NCI-H1092 treated with DMSO at 0.1 percent for 48 hours (cell line): ENCODE data around the gene ME3.

Source experiments
- DNase-seq: peaks from one replicate; lab custom pipeline; 2025; lab: John Stamatoyannopoulos, UW

Gene ME3

DNA sequence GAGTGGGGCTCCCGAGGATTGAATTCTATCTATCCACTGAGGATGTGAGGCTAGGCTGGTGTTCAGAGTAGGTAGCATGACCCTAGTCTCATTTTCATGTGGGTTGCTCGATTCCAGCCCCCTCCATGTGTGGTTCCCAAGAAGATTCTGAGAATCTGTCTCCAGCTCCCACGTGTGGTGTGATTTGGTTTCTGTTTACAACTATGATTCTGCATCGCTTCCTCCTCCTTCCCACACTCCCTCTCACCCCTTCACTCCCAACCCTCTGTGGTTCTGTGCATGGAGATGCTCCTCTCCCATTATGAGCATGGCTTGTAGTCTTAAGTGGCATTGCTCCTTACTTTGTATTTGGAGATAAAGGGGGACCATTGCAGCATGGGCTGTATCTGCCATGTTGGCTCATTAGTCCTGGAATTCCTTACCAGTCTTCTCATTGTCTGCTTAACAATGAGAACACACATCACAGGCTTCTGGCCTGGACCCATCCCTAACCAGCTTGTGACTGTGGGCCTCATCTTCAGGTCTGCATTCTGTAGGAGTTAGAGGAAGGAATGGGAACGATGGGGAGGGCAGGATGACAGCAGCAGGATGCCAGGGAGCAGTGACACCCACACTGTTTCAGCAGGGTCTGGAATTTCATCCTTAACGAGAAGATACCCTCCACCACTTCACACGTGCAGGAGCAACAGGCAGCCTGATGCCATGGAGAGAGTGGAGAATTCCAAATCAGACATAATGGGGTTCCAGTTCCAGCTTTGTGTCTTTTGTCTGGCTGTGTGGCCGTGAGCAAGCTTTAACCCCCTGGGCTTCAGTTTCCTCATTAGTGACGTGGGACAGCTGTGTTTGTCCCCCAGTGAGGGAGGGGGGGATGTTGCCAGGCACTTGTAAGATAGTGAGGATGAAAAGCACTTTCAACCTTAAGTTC is 211.7 kb downstream of the ME3 start:
- DNase-seq: no peak

DNA sequence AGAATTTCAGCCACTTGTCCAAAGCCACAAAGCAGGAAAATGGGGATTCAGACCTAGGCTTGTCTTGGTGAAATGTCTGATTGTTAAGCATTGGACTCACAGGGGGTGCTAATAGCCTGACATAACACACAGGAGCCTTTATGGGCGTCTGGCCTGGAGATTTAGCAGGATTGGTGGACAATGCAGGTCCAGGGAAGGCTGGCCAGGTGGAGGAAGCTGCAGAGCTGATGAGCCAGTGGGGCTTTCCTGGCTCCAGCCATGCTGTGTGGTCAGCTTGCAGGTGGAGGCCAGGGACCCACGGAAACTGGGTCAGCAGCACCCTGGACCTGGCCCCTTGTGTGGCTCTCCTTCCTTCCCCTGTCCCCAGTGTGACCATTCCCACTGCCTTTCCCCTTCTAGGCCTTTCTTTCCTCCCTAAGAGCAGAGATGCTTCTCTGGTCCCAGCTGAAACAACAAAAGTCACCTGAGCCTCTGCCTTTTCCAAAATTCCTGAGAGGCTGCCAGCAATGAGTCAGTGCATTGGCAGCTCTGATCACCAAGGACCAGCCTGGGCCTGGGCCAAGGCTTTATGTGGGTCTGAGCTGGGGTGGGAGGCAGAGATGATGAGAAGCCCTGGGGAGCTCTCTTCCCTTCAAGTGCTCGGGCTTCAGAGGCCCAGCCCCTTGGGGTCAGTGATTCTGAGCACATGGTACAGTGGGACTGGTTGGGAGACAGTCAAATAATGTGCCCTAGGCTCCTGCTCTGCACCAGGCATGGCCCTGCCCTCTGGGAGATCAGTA is 212.5 kb downstream of the ME3 start:
- peak; percentile 46 for DNase-seq

DNA sequence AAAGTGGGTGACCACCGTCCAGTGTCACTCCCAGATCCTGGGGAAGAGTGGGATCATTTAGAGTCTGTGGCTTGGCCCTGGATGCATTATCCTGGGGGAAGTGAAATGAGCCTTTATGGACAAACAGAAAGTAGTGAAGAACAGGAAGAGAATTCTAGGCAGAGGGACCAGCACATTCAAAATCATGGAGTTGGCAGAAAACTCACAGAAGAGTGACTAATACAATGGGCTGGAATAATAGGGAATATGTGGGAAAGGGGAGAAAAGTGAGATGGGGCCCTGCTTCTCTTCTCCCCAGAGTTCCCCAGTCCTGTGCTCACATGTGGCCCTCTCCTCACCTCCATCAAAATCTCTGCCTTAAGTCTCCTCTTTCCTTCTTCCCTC is 213.4 kb downstream of the ME3 start:
- no peak for DNase-seq

DNA sequence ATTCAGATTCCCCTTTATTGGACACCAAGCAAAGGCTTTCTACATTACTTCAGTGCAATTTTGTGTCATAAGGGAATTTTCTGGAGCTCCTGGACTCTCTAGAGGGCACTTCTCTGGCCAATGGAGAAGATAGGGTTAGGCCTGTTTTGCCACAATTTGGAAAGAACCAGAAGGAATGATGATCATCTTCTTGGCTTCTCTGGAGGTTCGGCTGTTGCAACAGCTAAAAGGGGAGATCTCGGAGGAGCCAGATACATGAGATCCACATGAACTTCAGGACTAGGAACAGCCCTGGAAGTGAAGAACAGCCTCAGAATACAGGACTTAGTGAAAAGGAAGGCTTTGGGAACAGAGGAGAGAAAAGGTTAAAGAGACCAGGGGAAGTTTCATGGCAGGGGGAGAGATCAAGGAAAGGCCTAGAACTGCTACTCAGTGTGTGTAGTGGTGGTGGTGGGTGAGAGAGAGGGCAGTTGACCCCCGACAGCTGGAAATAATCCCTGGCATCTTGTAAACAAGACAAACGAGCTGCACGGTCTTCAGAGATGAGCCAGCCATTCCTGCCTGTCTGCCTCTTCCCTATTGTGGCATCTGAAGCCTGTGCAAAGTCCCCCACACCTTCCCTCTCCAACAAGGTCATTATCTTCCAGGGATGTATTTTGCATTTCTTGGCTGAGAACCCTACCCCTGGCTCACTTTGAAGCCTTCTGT is 214.0 kb downstream of the ME3 start:
- DNase-seq: no peak

DNA sequence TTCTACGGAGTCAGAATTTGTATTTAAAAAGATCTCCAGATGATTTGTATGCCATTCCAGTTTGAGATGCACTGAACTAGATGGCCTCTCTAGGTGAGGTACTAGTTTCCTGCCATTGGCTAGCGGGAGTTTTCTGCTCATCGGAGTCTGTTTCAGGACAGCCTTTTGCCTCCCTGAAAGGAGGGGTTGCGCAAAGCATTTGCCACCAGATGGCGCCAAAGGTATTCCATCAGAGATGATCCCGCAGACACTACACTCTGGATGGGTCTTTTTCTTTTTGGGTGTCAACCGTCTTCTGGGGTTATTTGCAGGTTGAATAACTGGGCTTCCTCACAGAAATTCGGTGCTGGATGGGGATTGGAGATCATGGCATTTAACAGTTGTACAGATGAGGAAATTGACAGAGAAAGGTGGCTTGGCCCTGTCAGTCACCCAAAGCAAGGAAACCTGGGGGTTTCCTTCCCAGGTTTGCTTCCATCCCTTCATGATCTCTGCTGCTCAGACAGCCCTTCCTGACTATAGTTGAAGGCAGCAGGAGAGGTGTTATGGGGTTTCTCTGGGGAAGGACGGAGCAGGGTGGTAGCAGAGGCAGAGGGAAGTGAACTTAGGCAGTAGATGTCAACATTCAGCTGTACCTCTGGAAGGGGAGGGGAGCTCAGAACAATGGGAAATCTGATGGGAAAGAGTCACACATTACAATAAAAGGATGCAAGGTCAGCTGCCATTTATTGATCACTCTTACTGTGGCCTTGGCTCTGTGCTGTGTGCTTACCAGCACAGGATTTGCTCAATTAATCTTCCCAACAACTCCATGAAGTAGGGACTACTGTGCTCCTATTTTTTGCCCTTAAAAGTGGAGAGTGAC is 216.1 kb downstream of the ME3 start:
- peak; percentile 76 for DNase-seq

GRCh38 chr11:86453290-86454030 is 219.0 kb downstream of the ME3 start:
- no peak for DNase-seq

- DNase-seq: no peak
Measured at GRCh38 chr11:86449993-86450629, 222.3 kb downstream of the ME3 start.

GRCh38 chr11:86447763-86448480 is 224.5 kb downstream of the ME3 start:
- DNase-seq: no peak

DNA sequence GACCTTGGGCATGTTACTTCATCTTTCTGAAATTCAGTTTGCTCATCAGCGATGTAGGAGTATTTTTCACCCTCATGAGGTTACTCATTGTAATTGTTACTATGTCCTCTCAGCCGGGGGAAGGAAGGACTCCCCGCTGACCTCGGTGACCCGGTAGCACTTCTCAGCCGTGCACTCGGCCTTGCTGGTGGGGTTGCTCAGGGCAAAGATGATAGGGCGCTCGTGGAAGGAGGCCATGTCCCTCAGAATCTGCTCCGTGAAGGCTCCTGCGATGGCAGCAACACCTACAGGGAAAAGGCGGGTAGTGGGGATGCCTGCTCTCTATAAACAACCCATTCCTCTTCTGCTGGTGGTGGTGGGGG is 225.5 kb downstream of the ME3 start:
- no peak for DNase-seq

DNA sequence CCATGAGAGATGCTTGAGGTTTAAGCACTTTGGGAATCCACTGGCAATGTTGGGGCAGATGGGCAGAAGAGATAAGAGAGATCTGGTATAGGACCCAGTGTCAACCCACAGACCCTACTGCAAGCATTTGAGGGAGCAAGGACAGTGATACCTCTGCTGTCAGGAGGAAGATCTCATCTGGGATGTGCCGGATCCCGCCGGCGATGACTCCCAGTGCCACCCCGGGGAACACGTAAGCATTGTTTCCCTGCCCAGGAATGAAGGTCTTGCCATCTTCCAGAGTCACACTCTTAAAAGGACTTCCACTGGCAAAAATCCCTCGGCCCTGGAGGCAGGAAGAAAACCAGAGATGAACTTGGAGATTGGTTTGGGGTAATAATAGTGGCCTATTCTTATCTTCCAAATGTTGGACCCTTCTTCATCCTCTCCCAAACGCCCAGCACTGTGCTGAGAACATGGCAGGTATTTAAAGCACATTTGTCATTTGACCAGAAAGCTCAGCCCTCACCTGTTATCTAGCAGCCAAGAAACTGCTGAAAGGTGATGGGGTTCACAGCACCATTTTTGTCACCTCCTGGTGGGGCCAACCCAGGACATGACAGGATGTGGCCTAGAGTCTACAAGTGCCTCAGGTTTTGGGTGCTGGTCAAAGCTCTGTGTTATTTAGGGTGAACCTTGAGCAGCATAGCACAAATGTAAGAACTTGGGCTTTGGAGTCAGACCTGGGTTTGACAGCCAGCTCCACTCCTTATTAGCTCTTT is 226.1 kb downstream of the ME3 start:
- DNase-seq: no peak

GRCh38 chr11:86444981-86445380 is 227.4 kb downstream of the ME3 start:
- no peak for DNase-seq

DNA sequence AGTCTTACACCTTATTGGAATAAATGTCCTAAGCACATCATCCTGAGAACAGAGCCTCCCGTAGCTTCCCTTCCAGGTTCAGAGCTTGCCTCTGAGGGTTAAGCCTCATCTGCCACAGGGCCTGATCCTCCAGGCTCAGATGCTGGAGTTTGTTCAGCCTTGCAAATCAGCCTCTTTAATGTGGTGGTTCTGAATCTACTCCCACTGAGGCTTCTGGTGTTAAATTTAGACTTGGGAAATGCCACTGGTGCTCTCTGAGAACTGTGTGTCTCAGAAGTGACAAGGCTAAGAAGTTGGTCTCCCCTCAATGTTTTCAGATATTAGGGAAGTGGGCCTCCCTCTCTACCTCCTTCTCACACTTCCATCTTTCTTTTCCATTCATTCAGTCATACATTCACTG is 229.0 kb downstream of the ME3 start:
- DNase-seq: no peak

DNA sequence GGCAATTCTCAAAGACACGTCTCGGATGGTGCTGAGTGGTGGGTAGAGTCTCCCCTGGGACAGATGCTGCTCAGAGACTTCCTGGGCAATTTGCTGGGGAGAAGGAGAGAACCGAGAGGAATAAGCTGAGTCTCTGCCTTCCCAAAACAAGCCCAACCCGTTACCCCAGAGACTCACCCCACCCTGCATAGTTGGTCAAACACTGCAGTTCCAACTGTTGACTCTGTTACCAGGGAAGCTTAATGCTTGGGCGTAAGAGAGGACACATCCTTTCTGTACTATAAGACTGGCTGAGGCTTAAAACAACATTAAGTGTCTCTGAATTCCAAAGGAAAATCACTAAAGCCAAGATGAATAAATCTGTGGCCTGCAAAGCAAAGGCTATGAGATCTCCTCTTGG is 229.6 kb downstream of the ME3 start:
- no peak for DNase-seq

DNA sequence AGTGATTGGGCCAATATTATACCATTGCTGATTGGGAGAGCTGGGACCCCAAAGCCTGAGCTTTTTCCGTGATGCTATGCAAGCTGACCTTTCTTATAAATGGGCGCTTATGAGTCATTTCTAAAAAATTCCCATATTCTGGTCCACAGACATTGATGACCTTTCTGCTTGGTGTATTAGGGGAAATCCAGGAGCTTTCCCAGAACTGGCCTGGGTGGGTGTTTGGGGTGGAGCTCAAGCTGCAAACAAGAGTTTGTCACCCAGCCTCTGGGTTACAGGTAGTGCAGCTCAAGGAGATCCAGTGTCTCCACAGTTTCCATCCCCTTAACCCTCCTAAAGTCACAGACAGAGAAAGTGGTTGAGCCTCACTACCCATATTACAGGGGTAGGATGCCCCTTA is 230.0 kb downstream of the ME3 start:
- DNase-seq: no peak

GRCh38 chr11:86440843-86441242 is 231.6 kb downstream of the ME3 start:
- DNase-seq: no peak

DNA sequence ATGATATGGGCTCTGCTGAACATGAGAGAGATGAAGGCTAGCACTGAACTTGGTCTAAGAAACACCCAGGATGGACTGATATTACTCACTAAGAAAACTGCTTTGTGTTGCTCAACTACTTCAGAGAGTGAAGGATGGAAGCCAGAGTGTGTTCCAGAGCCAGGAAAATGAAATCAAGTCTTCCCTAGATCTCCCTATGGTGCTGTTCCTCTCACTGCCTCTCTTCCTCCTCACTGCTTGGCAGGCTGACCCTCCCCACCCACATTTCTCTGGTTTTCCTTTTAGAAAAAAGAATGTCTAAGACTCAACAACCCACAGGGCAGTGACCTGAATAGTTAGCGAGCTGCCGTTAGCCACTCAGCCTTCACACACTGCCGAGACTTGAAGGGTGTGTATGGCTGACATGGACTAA is 232.1 kb downstream of the ME3 start:
- no peak for DNase-seq

DNA sequence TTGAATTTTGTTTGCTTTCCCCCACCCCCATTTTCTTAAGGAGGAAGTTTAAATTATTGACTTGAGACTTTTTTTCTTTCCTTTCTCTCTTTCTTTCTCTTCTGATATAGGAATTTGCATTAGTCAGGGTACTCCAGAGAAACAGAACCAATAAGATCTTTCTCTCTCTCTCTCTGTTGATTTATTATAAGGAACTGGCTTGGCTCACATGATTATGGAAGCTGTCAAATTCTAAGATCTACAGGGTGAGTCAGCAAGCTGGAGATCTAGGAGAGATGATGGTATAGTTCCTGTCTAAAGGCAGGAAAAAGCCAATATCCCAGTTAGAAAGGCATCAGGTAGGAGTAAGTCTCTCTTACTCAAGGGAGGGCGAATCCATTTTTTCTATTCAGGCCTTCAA is 233.7 kb downstream of the ME3 start:
- no peak for DNase-seq

DNA sequence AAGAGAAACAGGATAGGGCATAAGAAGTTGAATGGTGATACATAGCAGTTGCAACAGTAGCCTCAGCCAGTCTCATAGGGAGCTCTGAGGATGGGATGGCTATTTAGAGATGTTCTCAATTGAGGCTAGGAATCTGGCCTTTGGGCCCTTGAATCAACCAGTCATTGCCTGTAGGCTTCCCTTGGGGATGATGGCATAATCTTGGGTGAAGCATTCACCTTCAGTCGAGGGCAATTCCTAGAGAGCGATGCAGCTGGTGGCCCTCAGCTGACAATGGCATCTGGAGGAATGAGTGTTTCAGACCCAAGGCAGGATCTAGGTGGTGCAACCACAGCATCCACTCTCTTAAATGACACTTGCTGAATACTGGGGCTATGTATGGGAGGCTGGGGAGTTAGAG is 236.7 kb downstream of the ME3 start:
- DNase-seq: no peak
